ENCODE results near the gene EXOSC5.

DNA sequence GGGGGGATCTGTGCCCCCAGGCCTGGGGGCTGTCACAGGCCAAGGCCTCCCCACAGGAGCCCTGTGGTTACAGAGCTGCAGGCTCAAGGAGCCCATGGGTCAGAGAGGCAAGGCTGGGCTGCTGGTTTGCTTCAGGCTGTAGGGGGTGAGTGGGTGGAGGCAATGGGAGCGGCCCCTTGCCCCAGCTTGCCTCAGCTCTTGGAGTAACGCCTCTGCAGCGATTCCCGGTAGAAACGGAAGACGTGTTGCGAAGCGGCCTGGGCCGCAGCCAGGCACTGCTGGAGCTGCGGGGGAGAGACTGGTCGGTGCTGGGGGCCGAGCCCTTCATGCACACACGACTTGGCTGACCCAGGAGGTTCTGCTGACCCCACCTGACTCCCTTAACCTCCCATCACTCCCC lies 10.7 kb downstream of the EXOSC5 start:
- TF ChIP-seq, protein P1, sequence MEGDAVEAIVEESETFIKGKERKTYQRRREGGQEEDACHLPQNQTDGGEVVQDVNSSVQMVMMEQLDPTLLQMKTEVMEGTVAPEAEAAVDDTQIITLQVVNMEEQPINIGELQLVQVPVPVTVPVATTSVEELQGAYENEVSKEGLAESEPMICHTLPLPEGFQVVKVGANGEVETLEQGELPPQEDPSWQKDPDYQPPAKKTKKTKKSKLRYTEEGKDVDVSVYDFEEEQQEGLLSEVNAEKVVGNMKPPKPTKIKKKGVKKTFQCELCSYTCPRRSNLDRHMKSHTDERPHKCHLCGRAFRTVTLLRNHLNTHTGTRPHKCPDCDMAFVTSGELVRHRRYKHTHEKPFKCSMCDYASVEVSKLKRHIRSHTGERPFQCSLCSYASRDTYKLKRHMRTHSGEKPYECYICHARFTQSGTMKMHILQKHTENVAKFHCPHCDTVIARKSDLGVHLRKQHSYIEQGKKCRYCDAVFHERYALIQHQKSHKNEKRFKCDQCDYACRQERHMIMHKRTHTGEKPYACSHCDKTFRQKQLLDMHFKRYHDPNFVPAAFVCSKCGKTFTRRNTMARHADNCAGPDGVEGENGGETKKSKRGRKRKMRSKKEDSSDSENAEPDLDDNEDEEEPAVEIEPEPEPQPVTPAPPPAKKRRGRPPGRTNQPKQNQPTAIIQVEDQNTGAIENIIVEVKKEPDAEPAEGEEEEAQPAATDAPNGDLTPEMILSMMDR (IDR thresholded peaks at IDR 0.05; ENCODE audit: insufficient read depth, low read length, poor library complexity, severe bottlenecking): no peak
- no peak for TF ChIP-seq EZH2phosphoT487 (conservative IDR thresholded peaks at IDR 0.05; ENCODE audit: low read length)

Measured in SU-DHL-6 (cell line).